ENCODE data around the gene FKBP15. TPM values are rescaled to one million over a fixed set of nuclear protein-coding genes. Genes with fewer than 3 reads are reported as not detected.

Gene FKBP15
- total and polyA plus RNA-seq, 2 of the 4 experiments (the other 2 are of a cell fraction) = 20.4 to 25.5 TPM

DNA sequence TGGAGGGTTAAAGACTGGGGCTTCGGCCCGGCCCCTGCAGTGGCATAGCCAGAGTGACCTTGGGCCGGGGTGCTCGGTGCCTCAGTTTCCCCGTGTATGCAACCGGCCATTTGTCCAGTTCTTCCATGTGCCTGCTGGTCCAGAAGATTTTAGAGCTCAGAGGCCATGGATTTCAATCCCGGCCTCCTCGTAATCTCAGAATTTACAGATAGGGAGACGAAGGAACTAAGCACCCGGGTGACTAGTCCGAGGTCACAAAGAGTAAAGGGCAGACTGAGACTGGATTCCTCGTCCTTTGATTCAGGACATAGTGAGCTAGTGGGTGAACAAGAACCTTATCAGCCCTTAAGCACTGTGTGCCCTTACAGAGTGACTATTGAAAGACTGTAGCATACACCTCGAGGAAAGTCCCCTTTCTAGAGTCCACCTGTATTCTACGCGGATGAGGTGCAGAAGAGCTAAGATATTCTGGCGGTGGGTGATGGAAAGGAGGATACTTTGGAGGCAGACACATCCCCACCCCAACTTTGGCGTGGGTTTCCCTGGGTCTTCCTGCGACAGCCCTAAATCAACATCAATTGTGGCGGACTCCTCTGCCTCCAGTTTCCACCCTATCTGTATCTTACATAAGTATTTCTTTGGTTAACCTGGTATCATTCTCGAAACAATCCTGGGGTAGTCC is 864 bp upstream of the FKBP15 start:
- Histone ChIP-seq H3K4ac (ENCODE audit: low read depth, low read length) (peak overlapping the region; percentile 88), H4K5ac (ENCODE audit: low read depth, low read length) (peak overlapping the region; percentile 33), H3K14ac (replicated peaks; ENCODE audit: low read depth, low read length) (peak overlapping the region; percentile 92), H2AFZ (replicated peaks; ENCODE audit: low read length, poor library complexity) (peak overlapping the region; percentile 96), H4K91ac (ENCODE audit: insufficient read depth, low read depth, low read length) (peak overlapping the region; percentile 51), H3K23ac (ENCODE audit: low read depth, low read length) (peak overlapping the region; percentile 98), H3K4me2 (ENCODE audit: low read depth, low read length) (peak overlapping the region; percentile 99), H3K9ac (ENCODE audit: low read depth, low read length) (peak overlapping the region; percentile 91), H3K9me3 (ENCODE audit: control insufficient read depth, insufficient read depth, low read length) (no peaks in the 10 kb centered on the region), H3K56ac (ENCODE audit: extremely low read depth, insufficient read depth, low read length) (peak overlapping the region; percentile 65), H2AK5ac (ENCODE audit: low read depth, low read length) (peak overlapping the region; percentile 16; the same call in 1 of the 2 replicates), H4K20me1 (ENCODE audit: insufficient read depth, low read length) (peaks cover 4% of the 10 kb centered on the region; the same call in 1 of the 2 replicates), H3K79me1 (ENCODE audit: low read depth in 1 of 2, low read length in 2 of 2) (peaks cover 33 to 70% of the 10 kb centered on the region in 2 experiments), H3K18ac (ENCODE audit: low read depth, low read length) (peak overlapping the region; percentile 53), H3K4me1 (ENCODE audit: control insufficient read depth, insufficient read depth, low read length) (peaks cover 10% of the 10 kb centered on the region), H3K9me1 (ENCODE audit: insufficient read depth, low read length) (no peaks in the 10 kb centered on the region; the same call in 1 of the 2 replicates), H3K4me3 (ENCODE audit: insufficient read depth, low read depth, low read length) (peak overlapping the region; percentile 86), H3K27ac (ENCODE audit: insufficient read depth, low read length) (peak overlapping the region; percentile 84), H2BK5ac (ENCODE audit: low read depth, low read length, poor library complexity, severe bottlenecking) (peak overlapping the region; percentile 80), H4K8ac (ENCODE audit: low read depth in 2 of 2, low read length in 2 of 2) (peak overlapping the region; percentile 34 to 70; a peak in 3 of 4 replicates), H2BK20ac (ENCODE audit: low read depth, low read length) (peak overlapping the region; percentile 60; the same call in 1 of the 2 replicates), H2BK120ac (ENCODE audit: low read depth, low read length) (peak overlapping the region; percentile 43), H3K27me3 (ENCODE audit: control insufficient read depth, insufficient read depth, low read length) (no peaks in the 10 kb centered on the region), H3K36me3 (ENCODE audit: control insufficient read depth, insufficient read depth, low read length) (no peaks in the 10 kb centered on the region), H2AK9ac (replicated peaks; ENCODE audit: low read depth, low read length, poor library complexity) (peak overlapping the region; percentile 14), H2BK15ac (ENCODE audit: low read depth, low read length) (peak overlapping the region; percentile 61; the same call in 2 of the 3 replicates)
- intact Hi-C loops (cut with micrococcal nuclease) (loop anchor here (1.0 to 2.0 kb wide), 2 partner anchors 33 to 53 kb away; partner anchors contain the start of genes CDC26 and PRPF4), in situ Hi-C loops (cut with MboI; ENCODE audit: low sequenced_read_pairs) (no loop called here), dilution Hi-C loops (cut with HindIII; ENCODE audit: low sequenced_read_pairs, unreplicated experiment) (no loop called here)
- no peak for ATAC-seq (ENCODE audit: low read depth)
- ChIA-PET CTCF (interaction anchor here (0.7 to 1.3 kb wide), 2 partner anchors 15 to 53 kb away, joined by 3 to 4 read pairs; partner anchors contain the start of genes CDC26 and PRPF4), POLR2A (ENCODE audit: unreplicated experiment) (interaction anchor here (0.5 to 0.7 kb wide), 2 partner anchors 11 to 13 kb away, joined by 5 read pairs; no protein-coding TSS in a partner anchor)
- TF ChIP-seq, protein P1, sequence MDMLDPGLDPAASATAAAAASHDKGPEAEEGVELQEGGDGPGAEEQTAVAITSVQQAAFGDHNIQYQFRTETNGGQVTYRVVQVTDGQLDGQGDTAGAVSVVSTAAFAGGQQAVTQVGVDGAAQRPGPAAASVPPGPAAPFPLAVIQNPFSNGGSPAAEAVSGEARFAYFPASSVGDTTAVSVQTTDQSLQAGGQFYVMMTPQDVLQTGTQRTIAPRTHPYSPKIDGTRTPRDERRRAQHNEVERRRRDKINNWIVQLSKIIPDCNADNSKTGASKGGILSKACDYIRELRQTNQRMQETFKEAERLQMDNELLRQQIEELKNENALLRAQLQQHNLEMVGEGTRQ (IDR thresholded peaks at IDR 0.05; ENCODE audit: low read depth, low read length) = no peak
- TF ChIP-seq SMC3 (IDR thresholded peaks at IDR 0.05; ENCODE audit: low read depth, low read length) = no peak
- TF ChIP-seq, protein P2, sequence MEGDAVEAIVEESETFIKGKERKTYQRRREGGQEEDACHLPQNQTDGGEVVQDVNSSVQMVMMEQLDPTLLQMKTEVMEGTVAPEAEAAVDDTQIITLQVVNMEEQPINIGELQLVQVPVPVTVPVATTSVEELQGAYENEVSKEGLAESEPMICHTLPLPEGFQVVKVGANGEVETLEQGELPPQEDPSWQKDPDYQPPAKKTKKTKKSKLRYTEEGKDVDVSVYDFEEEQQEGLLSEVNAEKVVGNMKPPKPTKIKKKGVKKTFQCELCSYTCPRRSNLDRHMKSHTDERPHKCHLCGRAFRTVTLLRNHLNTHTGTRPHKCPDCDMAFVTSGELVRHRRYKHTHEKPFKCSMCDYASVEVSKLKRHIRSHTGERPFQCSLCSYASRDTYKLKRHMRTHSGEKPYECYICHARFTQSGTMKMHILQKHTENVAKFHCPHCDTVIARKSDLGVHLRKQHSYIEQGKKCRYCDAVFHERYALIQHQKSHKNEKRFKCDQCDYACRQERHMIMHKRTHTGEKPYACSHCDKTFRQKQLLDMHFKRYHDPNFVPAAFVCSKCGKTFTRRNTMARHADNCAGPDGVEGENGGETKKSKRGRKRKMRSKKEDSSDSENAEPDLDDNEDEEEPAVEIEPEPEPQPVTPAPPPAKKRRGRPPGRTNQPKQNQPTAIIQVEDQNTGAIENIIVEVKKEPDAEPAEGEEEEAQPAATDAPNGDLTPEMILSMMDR (conservative IDR thresholded peaks at IDR 0.05; ENCODE audit: low read depth, low read length) = no peak
- no peak for TF ChIP-seq RCOR1 (IDR thresholded peaks at IDR 0.05; ENCODE audit: insufficient replicate concordance, low read length)
- TF ChIP-seq MXI1 (IDR thresholded peaks at IDR 0.05; ENCODE audit: borderline replicate concordance, low read depth, low read length) = no peak
- no peak for TF ChIP-seq POLR2A (IDR thresholded peaks at IDR 0.05; ENCODE audit: low read depth, low read length)
- TF ChIP-seq, protein P3, sequence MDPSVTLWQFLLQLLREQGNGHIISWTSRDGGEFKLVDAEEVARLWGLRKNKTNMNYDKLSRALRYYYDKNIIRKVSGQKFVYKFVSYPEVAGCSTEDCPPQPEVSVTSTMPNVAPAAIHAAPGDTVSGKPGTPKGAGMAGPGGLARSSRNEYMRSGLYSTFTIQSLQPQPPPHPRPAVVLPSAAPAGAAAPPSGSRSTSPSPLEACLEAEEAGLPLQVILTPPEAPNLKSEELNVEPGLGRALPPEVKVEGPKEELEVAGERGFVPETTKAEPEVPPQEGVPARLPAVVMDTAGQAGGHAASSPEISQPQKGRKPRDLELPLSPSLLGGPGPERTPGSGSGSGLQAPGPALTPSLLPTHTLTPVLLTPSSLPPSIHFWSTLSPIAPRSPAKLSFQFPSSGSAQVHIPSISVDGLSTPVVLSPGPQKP (IDR thresholded peaks at IDR 0.05; ENCODE audit: borderline replicate concordance, low read depth, low read length) = no peak
- no peak for TF ChIP-seq CEBPB (IDR thresholded peaks at IDR 0.05; ENCODE audit: low read depth, low read length)
- TSS peak; percentile 41 for BruUV-seq (replicated peaks)
- 0% methylated on average over 3 of the region's 20 CpGs; no CpG with 5 or more reads in 1 of the 2 experiments for WGBS, 2 experiments (ENCODE audit: extremely low coverage in 2 of 2, insufficient read length in 1 of 2)
- no peak for DNase-seq

Measured in IMR-90 (cell line).